Memory B cell (primary cell): ENCODE data around the gene PXYLP1.

Experiments used
- ATAC-seq: fragments of 150-1000 bp; cut with Tn5 transposase; 2 replicates; pipeline ENCODE4 v1.10.0; 2021; ENCODE audit warnings: low read depth, mild to moderate bottlenecking, moderate library complexity
- DNase-seq, 2 donors: peaks; one replicate each; pipeline ENCODE4 v3.0.0; 2022; ENCODE audit warnings: low spot score in 2 of 2
- H3K27ac Mint-ChIP-seq: one replicate; pipeline ENCODE4 v1.8.0; 2022; ENCODE audit warnings: mild to moderate bottlenecking, moderate library complexity, mixed read lengths
- H3K27me3 Mint-ChIP-seq: one replicate; pipeline ENCODE4 v1.8.0; 2022; ENCODE audit warnings: mixed read lengths
- H3K36me3 Mint-ChIP-seq: one replicate; pipeline ENCODE4 v1.8.0; 2022; ENCODE audit warnings: mild to moderate bottlenecking, mixed read lengths
- H3K4me1 Mint-ChIP-seq: one replicate; pipeline ENCODE4 v1.8.0; 2022; ENCODE audit warnings: mixed read lengths
- H3K4me3 Mint-ChIP-seq: one replicate; pipeline ENCODE4 v1.8.0; 2022; ENCODE audit warnings: mild to moderate bottlenecking, moderate library complexity, mixed read lengths
- H3K9me3 Mint-ChIP-seq: one replicate; pipeline ENCODE4 v1.8.0; 2022; ENCODE audit warnings: mixed read lengths

PXYLP1 gene

DNA sequence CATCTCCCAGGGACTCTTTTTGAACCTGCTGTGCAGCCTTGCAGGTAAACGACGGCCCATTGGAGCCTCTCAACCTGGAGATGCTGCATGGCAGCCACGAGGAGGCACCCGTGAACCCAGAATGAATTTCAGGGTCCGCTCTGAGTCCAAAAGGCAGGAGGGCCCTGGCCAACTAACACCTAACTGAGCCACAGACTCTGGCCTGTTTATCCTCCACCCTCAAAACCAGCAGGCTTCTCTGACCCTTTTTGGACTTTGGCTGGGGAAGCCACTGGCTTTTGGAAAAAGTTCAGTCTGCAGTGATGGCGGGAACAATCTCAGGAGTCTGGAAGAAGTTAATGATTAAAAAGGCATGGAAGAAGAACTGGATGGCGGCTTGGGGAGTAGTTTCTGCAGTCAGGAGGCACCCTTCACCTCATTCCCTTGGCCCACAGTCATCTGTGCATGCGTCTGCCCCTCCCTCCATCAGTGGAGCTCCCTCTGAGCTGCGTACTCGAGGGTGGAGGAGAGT is 4.1 kb downstream of the PXYLP1 start:
- Mint-ChIP-seq H3K36me3 (no peaks in the 10 kb centered on the region), H3K27ac (no peak overlapping the region), H3K4me3 (no peak overlapping the region), H3K4me1 (peaks cover 7% of the 10 kb centered on the region), H3K27me3 (no peaks in the 10 kb centered on the region), H3K9me3 (no peaks in the 10 kb centered on the region)
- ATAC-seq (no peak), DNase-seq (no peak)

DNA sequence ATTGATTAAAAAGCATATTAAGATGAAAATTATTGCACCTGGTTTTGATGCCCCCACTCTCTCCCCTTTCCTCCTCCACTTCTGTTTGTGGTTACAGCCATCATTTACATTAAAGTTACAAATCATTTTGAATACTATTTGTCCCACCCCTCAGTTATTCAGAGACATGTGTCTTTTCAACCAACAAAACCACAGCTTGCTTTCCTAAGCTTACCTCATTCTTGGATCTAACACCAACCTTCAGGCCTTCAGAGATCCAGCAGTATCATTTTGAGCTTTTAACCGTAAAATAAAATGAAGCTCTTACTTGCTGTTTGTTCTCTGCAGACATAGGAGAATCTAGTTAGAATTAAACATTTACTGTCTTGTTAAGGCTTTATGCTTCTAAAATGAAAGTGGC is 4.7 kb downstream of the PXYLP1 start:
- Mint-ChIP-seq H3K27me3 (no peaks in the 10 kb centered on the region), H3K27ac (no peak overlapping the region), H3K9me3 (no peaks in the 10 kb centered on the region), H3K36me3 (no peaks in the 10 kb centered on the region), H3K4me1 (peaks cover 4% of the 10 kb centered on the region), H3K4me3 (no peak overlapping the region)
- no peak for DNase-seq
- no peak for ATAC-seq

DNA sequence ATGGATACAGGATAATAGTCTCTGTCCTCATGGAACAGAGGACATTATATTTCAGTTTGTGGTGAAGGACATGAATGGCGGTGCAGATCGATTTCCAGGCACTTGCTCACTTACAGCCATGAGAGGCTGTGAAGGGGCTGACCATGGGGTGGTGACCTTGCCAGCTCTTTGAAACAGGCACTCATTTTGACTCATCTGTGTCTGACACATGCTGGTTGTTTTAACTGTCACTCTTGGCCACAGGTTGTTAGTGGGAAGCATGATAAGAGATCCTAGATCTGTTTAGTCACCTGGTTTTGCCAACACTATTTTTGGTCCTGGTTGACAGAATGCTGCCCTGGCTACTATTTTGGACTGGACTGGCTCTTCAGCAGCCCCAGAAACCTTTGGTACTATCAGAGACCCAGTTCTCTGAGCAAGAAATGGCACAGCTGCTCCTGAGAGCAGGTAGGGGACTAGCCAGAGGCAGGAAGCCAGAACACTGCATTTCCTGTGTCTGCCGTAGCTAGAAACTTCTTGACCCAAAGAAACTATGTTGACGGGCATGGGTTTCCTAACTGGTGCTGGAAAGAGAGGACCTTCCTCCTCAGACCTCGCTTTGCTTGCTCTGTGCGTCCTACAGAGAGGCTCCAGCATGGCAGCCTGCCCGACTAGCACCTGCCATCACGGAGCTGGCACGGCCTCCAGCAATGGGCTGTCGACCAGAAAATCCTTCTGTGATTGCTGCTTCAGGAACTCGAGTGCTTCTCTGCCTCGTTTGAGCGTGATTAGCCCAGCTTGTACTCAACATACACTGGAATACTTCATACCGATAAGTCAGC is 6.3 kb downstream of the PXYLP1 start:
- ATAC-seq = no peak
- no peaks in the 10 kb centered on the region for H3K9me3 Mint-ChIP-seq
- no peak for DNase-seq
- no peak overlapping the region for H3K27ac Mint-ChIP-seq
- H3K4me1 Mint-ChIP-seq = no peaks in the 10 kb centered on the region
- H3K4me3 Mint-ChIP-seq = no peak overlapping the region
- H3K36me3 Mint-ChIP-seq = no peaks in the 10 kb centered on the region
- H3K27me3 Mint-ChIP-seq = no peaks in the 10 kb centered on the region

DNA sequence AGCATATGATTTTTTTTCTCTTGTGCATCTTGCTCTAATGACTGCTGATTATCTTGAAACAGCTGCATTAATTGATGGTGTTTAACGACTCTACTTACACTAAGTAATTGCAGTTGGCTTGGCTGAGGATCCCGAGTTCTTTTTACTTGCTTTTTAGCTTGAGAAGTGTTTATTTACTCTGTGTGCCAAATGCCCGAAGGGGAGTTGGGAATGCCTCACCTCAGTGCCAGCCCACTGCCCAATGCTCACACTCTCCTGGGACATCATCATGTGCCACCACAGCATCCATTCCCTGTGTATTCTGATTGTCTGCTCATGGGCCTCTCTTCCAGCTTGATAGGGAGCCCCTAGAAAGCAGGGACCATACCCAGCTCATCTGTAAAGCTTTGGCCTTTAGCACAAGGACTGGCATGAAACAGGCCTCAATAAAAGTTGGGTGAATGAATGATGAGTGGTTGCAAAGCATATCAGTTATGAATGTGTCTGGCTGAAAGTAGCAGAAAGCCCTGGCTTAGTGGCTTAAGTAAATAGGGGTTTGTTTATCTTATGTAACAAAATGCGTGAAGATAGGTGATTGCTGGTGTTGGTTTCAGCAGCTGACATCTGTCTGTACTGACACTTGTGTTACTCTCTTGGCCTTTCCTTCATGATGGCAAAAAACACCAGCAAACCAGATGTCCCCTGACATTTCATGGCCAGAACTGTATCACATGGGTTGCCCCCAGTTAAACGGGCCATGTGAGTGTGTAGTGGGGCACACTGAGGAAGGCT is 8.1 kb downstream of the PXYLP1 start:
- H3K27ac Mint-ChIP-seq = no peak overlapping the region
- no peaks in the 10 kb centered on the region for H3K4me1 Mint-ChIP-seq
- H3K9me3 Mint-ChIP-seq = no peaks in the 10 kb centered on the region

DNA sequence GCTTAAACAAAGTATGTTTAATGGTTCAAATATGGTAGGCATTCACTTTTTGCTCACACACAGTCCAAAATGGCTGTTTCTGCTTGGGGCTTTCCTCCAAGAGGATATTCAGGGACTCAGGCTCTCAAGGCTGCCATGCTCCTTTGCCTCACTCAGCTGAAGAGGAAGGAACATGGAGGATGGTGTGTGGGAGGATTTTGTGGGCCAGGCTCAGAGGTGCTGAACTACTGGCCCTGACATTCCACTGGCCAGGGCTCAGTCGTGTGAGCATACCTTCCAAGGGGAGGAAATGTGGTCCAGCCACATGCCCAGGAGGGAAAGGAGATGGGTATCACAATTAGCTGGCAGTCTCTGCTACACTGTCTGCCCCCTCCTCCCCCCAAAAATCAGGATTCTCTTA is 8.7 kb downstream of the PXYLP1 start:
- Mint-ChIP-seq H3K36me3 (no peaks in the 10 kb centered on the region), H3K4me3 (no peak overlapping the region), H3K4me1 (no peaks in the 10 kb centered on the region), H3K9me3 (no peaks in the 10 kb centered on the region), H3K27ac (no peak overlapping the region), H3K27me3 (no peaks in the 10 kb centered on the region)
- no peak for DNase-seq
- ATAC-seq = no peak

More for the DNA sequence above, 8.1 kb downstream of the PXYLP1 start:
- DNase-seq (no peak), ATAC-seq (no peak)
- Mint-ChIP-seq H3K4me3 (no peak overlapping the region), H3K36me3 (no peaks in the 10 kb centered on the region), H3K27me3 (no peaks in the 10 kb centered on the region)

DNA sequence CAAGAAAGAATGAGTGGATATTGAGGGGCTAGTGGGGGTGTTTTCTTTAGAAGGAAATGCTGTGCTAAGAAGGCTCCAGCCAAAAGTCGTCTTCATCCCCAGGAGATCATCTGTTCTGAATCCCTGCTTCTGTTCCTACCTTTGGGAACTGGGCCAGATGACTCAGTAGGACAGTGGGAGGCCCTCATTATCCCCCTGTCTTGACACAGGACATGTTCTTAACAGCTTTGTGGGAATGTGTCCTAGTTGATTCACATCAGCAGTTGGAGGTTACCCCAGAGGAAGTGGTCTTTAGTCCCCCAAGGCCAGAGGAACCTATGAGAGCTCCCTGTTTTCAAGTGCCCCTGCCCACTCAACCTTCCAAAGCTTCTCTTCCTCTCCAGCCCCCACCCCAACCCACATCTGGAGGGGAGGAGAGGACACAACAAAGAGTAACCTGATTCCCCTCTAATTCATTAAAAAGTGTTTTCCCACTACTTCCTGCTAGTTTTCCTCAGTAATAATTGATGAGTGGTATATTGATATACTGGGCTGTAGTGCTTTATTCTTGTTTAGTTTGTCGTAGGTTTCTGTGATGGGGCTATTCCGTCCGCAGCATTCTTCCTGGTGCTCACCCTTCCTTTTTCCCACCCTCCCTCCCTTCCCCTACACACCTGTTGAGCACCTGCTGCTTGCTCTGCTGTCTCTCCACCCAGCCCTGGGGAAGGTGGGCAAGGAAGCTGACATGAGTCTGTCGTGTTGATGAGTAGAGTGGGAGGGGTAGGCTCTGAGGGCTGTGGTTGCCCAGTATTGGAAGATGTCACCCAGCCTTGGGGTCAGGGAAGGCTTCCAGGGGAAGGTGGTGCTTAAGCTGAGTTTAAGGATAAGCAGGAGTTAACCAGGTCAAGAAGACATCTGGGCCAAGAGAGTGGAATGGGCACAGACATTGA is 9.3 kb downstream of the PXYLP1 start:
- H3K4me1 Mint-ChIP-seq = no peaks in the 10 kb centered on the region
- H3K27ac Mint-ChIP-seq = no peak overlapping the region
- no peaks in the 10 kb centered on the region for H3K9me3 Mint-ChIP-seq
- peaks cover 2% of the 10 kb centered on the region for H3K27me3 Mint-ChIP-seq
- ATAC-seq (no peak), DNase-seq (no peak)
- no peak overlapping the region for H3K4me3 Mint-ChIP-seq
- peaks cover 2% of the 10 kb centered on the region for H3K36me3 Mint-ChIP-seq

DNA sequence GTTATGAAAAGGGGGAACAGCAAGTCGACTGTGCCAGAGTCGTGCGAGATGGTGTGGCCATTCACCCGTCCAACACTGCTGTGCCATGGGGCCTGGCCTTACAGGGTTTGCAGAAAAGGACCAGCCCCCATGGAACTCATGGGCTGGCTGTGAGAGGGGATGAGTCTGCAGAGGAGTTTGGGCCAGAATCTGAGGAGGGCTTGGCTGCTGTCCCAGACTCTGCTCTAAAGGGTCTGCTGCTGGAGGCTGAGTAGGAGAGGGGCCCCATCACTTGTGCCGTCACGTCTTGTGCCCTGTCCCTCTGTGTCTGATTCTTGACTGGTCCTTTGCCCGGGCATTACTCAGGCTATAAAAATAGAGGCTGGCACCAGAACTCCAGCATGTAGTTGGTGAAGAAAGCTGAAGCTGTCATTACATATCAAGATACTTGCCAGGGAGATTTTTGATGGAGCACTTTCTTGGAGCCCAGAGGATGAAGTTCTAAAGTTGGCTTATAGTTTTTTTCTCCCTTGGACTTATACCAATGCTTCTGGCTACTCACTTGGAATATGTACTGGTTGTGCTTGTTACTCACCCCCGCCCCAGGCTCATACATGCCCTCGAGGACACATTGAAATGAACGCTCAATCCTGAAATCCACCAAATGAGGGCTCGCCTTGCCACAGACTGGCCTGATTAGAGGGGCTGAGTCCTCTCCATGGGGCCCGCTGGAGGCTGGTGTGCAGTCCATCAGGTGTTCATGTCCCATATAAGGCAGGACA is 10.2 kb downstream of the PXYLP1 start:
- H3K9me3 Mint-ChIP-seq = no peaks in the 10 kb centered on the region
- no peak overlapping the region for H3K27ac Mint-ChIP-seq
- no peak overlapping the region for H3K4me3 Mint-ChIP-seq
- H3K27me3 Mint-ChIP-seq = peaks cover 2% of the 10 kb centered on the region
- no peaks in the 10 kb centered on the region for H3K4me1 Mint-ChIP-seq
- ATAC-seq = no peak
- DNase-seq = no peak
- H3K36me3 Mint-ChIP-seq = peaks cover 2% of the 10 kb centered on the region

DNA sequence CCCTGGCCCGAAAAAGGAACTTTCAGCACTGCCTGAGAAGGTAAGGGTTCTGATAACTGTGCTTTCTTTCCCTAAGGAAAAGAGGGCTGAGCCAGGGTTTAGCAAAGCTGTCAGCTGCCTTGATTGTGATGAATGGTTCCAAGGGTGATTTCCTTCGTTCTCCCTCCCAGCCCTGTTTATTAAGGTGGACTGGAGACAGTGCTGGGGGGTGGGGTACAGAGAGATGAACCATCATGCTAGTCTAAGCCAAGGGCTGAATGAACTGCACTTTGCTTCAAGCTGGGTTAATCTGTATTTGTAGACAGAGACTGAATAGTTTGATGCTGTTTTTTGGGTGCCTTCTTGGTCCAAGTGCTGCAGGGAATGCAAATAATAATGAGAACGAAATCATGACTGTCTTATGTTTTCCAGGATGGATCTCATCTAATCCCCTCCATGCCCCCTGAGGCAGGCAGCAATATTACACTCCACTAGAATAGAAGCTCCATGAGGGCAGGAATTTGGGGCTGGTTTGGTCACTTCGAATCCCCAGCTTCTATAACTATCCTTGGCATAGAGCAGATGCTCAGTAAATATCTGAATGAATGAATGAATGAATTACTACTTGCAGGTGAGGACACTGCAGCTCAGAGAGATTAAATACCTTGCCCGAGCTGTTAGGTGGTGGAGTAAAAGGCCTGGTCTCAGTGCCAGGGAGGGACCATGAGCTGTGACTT is 10.9 kb downstream of the PXYLP1 start:
- Mint-ChIP-seq H3K36me3 (peaks cover 2% of the 10 kb centered on the region), H3K4me1 (no peaks in the 10 kb centered on the region), H3K27ac (no peak overlapping the region), H3K4me3 (no peak overlapping the region), H3K9me3 (no peaks in the 10 kb centered on the region), H3K27me3 (peaks cover 2% of the 10 kb centered on the region)
- ATAC-seq = no peak
- DNase-seq = no peak

DNA sequence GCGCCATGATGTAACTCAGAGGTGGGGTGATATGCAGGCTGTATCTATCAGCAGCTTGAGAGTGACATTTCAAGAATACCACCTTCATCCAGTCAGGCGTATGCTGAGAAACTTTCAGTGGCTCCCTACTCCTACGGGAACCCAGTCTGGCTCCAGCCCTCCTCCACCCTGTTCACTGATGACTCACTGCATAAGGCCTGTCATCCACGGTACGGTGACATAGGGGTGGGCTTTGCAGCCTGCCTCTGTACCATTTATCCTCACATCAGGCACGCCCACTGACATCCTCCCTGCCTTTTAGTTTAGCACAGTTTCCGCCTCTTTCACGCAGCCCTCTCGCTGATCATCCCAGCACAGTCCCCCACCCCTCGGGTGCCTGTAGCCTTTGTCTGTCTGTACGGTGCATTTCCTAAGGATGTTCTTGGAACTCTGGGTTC is 11.7 kb downstream of the PXYLP1 start:
- H3K9me3 Mint-ChIP-seq = no peaks in the 10 kb centered on the region
- ATAC-seq = no peak
- H3K4me3 Mint-ChIP-seq = no peak overlapping the region

DNA sequence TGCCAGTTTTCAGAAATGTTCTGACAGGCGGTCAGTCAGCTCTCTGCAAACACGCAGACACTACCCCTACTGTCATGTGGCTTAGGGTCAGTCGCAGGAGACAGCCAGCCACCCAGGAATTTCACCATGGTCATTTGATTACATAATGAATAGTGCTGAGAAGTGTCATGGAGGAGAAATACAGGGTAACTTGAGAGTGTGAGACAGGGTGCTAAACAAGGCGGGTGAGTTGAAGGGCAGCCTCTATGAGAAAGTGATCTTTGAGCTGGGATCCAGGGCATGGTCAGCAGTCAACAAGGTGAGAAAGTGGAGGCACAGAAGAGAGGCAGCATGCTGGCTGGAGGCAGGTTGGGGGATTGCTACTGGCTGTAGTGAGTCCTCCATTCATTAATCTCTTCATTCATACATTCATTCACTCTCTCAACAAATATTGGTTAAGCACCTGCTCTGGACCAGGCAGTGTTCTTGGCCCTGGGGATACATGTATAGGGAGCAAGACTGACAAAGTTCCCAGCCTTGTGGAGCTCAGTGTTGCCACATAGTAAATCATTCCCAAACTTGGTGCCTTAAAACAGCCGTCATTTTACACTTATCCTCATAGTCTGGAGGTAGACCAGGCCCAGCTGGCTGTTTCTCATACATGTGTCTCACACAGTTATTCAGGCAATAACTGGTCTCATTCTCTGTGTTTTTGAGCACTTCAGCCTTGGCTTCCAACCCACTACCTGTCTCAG is 14.8 kb downstream of the PXYLP1 start:
- Mint-ChIP-seq H3K4me3 (no peak overlapping the region), H3K4me1 (no peaks in the 10 kb centered on the region), H3K36me3 (peaks cover 2% of the 10 kb centered on the region), H3K9me3 (no peaks in the 10 kb centered on the region), H3K27me3 (peaks cover 2% of the 10 kb centered on the region), H3K27ac (no peak overlapping the region)
- no peak for DNase-seq
- no peak for ATAC-seq

More for the DNA sequence above, 11.7 kb downstream of the PXYLP1 start:
- Mint-ChIP-seq H3K4me1 (no peaks in the 10 kb centered on the region), H3K36me3 (peaks cover 2% of the 10 kb centered on the region), H3K27me3 (peaks cover 2% of the 10 kb centered on the region), H3K27ac (no peak overlapping the region)
- no peak for DNase-seq

DNA sequence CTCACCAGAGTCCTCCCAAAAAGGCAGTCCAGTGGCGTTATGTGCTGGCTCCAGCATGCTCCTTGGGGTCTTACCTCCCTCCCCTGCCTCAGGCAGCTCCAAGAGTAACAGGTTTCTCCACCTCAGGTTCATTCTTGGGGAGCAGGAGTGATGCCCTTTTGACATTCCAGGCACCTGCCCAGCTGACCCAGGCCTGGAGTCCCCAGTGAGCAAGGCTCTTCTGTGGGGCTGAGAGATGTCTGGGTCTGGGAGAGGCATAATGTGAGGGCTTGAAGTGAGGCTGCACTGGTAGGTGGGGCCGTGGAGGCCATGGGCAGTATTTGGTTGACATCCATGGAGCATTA is 15.3 kb downstream of the PXYLP1 start:
- Mint-ChIP-seq H3K4me1 (no peaks in the 10 kb centered on the region), H3K27me3 (peaks cover 2% of the 10 kb centered on the region), H3K4me3 (no peak overlapping the region), H3K27ac (no peak overlapping the region), H3K36me3 (peaks cover 2% of the 10 kb centered on the region), H3K9me3 (no peaks in the 10 kb centered on the region)
- ATAC-seq = no peak
- DNase-seq = no peak

DNA sequence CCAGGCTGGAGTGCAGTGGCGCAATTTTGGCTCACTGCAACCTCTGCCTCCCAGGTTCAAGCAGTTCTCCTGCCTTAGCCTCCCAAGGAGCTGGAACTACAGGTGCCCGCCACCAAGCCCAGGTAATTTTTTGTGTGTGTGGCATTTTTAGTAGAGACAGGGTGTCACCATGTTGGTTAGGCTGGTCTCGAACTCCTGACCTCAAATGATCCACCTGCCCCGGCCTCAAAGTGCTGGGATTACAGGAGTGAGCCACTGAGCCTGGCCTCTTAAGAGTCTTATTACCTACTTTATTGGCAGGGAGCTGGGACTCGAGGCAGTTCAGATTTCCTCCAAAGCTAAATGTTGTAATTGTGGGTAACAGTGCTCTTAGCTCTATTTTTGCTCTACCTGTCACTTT is 16.4 kb downstream of the PXYLP1 start:
- H3K9me3 Mint-ChIP-seq = no peaks in the 10 kb centered on the region
- H3K4me3 Mint-ChIP-seq = no peak overlapping the region
- no peak for ATAC-seq
- H3K36me3 Mint-ChIP-seq = peaks cover 2% of the 10 kb centered on the region
- no peak for DNase-seq
- peaks cover 2% of the 10 kb centered on the region for H3K27me3 Mint-ChIP-seq
- H3K27ac Mint-ChIP-seq = no peak overlapping the region
- peaks cover 4% of the 10 kb centered on the region for H3K4me1 Mint-ChIP-seq
